ENCODE results near the gene PTPRA. TPM values are rescaled to one million over a fixed set of nuclear protein-coding genes. Genes with fewer than 3 reads are reported as not detected.
A peak's percentile ranks its signal among the peaks of the same experiment; 100 is the strongest.

Gene PTPRA
- total and polyA plus RNA-seq, 2 of the 13 experiments (the other 11 are each of a cell fraction or from before 2014, with no cell fraction given): 47.2 to 127 TPM

GRCh38 chr20:2873010-2873746 lies at the start of gene PTPRA (continued):
- TF ChIP-seq HNRNPLL (IDR thresholded peaks at IDR 0.05; ENCODE audit: low read depth, low read length, poor library complexity, severe bottlenecking): peak; percentile 84
- peak; percentile 79; the same call in 1 of the 2 replicates for TF ChIP-seq ZNF468 (CRISPR knock-in tag; IDR thresholded peaks at IDR 0.05)
- TF ChIP-seq, protein P1, sequence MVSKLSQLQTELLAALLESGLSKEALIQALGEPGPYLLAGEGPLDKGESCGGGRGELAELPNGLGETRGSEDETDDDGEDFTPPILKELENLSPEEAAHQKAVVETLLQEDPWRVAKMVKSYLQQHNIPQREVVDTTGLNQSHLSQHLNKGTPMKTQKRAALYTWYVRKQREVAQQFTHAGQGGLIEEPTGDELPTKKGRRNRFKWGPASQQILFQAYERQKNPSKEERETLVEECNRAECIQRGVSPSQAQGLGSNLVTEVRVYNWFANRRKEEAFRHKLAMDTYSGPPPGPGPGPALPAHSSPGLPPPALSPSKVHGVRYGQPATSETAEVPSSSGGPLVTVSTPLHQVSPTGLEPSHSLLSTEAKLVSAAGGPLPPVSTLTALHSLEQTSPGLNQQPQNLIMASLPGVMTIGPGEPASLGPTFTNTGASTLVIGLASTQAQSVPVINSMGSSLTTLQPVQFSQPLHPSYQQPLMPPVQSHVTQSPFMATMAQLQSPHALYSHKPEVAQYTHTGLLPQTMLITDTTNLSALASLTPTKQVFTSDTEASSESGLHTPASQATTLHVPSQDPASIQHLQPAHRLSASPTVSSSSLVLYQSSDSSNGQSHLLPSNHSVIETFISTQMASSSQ (IDR thresholded peaks at IDR 0.05; ENCODE audit: low read depth): no peak
- TF ChIP-seq, protein P1 (CRISPR knock-in tag; IDR thresholded peaks at IDR 0.05; ENCODE audit: borderline replicate concordance): peak; percentile 58; the same call in 1 of the 2 replicates
- TF ChIP-seq MXD4 (CRISPR knock-in tag; IDR thresholded peaks at IDR 0.05): peak; percentile 90
- TF ChIP-seq ZBTB3 (CRISPR knock-in tag; IDR thresholded peaks at IDR 0.05; ENCODE audit: borderline replicate concordance, low read depth): no peak
- no peak for TF ChIP-seq SP5 (CRISPR knock-in tag; IDR thresholded peaks at IDR 0.05; ENCODE audit: borderline replicate concordance, low read depth)
- peak; percentile 96 for TF ChIP-seq ZNF510 (CRISPR knock-in tag; IDR thresholded peaks at IDR 0.05; ENCODE audit: low read depth)
- TF ChIP-seq KDM5A (IDR thresholded peaks at IDR 0.05; ENCODE audit: borderline replicate concordance, low read length): no peak
- no peak; the same call in 1 of the 2 replicates for TF ChIP-seq ZNF790 (CRISPR knock-in tag; IDR thresholded peaks at IDR 0.05; ENCODE audit: borderline replicate concordance)
- no peak for TF ChIP-seq ZMAT5 (CRISPR knock-in tag; IDR thresholded peaks at IDR 0.05; ENCODE audit: borderline replicate concordance, low read depth)
- 0 out of 2 replicates have a peak, but pooled peaks have one; percentile 42 for TF ChIP-seq AHR (CRISPR knock-in tag; IDR thresholded peaks at IDR 0.05)
- TF ChIP-seq NFYB (CRISPR knock-in tag; IDR thresholded peaks at IDR 0.05): peak; percentile 91
- TF ChIP-seq CCAR2 (optimal IDR thresholded peaks at IDR 0.05; ENCODE audit: low read depth, low read length): no peak
- no peak; the same call in 1 of the 2 replicates for TF ChIP-seq ZNF773 (CRISPR knock-in tag; IDR thresholded peaks at IDR 0.05; ENCODE audit: borderline replicate concordance)
- TF ChIP-seq HOXA5 (CRISPR knock-in tag; IDR thresholded peaks at IDR 0.05): peak; percentile 20; the same call in 1 of the 2 replicates
- TF ChIP-seq NCOA1 (CRISPR knock-in tag; IDR thresholded peaks at IDR 0.05): peak; percentile 96
- TF ChIP-seq ZNF703 (CRISPR knock-in tag; IDR thresholded peaks at IDR 0.05; ENCODE audit: borderline replicate concordance): peak; percentile 60; the same call in 1 of the 2 replicates
- TF ChIP-seq, protein P2, sequence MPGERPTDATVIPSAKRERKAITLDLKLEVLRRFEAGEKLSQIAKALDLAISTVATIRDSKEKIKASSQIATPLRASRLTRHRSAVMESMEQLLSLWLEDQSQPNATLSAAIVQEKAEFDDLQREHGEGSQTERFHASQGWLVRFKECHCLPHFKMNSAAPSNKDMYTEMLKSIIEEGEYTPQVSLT (CRISPR knock-in tag; IDR thresholded peaks at IDR 0.05; ENCODE audit: borderline replicate concordance, low read depth): no peak; the same call in none of the 2 replicates
- peak; percentile 75; the same call in 1 of the 2 replicates for TF ChIP-seq SMAD1 (CRISPR knock-in tag; IDR thresholded peaks at IDR 0.05; ENCODE audit: borderline replicate concordance, low read depth)
- TF ChIP-seq TBL1XR1 (IDR thresholded peaks at IDR 0.05; ENCODE audit: borderline replicate concordance, low read length, partially characterized antibody): peak; percentile 54
- TF ChIP-seq ZNF337 (CRISPR knock-in tag; IDR thresholded peaks at IDR 0.05; ENCODE audit: borderline replicate concordance, low read depth): peak; percentile 73; the same call in 1 of the 2 replicates
- TF ChIP-seq SYNCRIP (IDR thresholded peaks at IDR 0.05; ENCODE audit: insufficient read depth, low read depth, low read length): no peak
- TF ChIP-seq PCBP2 (optimal IDR thresholded peaks at IDR 0.05; ENCODE audit: low read depth, low read length, poor library complexity, severe bottlenecking): no peak
